ENCODE data around the gene BCR.

Gene BCR

GRCh38 chr22:23180893-23181720 is 798 bp downstream of the BCR start:
- TF ChIP-seq, protein P1, sequence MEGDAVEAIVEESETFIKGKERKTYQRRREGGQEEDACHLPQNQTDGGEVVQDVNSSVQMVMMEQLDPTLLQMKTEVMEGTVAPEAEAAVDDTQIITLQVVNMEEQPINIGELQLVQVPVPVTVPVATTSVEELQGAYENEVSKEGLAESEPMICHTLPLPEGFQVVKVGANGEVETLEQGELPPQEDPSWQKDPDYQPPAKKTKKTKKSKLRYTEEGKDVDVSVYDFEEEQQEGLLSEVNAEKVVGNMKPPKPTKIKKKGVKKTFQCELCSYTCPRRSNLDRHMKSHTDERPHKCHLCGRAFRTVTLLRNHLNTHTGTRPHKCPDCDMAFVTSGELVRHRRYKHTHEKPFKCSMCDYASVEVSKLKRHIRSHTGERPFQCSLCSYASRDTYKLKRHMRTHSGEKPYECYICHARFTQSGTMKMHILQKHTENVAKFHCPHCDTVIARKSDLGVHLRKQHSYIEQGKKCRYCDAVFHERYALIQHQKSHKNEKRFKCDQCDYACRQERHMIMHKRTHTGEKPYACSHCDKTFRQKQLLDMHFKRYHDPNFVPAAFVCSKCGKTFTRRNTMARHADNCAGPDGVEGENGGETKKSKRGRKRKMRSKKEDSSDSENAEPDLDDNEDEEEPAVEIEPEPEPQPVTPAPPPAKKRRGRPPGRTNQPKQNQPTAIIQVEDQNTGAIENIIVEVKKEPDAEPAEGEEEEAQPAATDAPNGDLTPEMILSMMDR (IDR thresholded peaks at IDR 0.05; ENCODE audit: low read depth, low read length, missing control alignments), result no peak
- no peak for DNase-seq (ENCODE audit: extremely low read depth, low read depth)
- H3K4me3 ChIP-seq (replicated peaks; ENCODE audit: low read depth, low read length), result peak overlapping the region; percentile 53

DNA sequence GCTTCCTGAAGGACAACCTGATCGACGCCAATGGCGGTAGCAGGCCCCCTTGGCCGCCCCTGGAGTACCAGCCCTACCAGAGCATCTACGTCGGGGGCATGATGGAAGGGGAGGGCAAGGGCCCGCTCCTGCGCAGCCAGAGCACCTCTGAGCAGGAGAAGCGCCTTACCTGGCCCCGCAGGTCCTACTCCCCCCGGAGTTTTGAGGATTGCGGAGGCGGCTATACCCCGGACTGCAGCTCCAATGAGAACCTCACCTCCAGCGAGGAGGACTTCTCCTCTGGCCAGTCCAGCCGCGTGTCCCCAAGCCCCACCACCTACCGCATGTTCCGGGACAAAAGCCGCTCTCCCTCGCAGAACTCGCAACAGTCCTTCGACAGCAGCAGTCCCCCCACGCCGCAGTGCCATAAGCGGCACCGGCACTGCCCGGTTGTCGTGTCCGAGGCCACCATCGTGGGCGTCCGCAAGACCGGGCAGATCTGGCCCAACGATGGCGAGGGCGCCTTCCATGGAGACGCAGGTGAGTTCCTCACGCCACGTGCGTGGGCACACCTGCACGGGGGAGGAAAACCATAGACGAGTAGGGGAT is 1.5 kb downstream of the BCR start:
- TF ChIP-seq, protein P1 (IDR thresholded peaks at IDR 0.05; ENCODE audit: low read depth, low read length, missing control alignments), result no peak
- DNase-seq (ENCODE audit: extremely low read depth, low read depth), result no peak

GRCh38 chr22:23182309-23183060 is 2.2 kb downstream of the BCR start:
- TF ChIP-seq, protein P1 (IDR thresholded peaks at IDR 0.05; ENCODE audit: low read depth, low read length, missing control alignments), result no peak
- DNase-seq (ENCODE audit: extremely low read depth, low read depth), result no peak
- peak overlapping the region; percentile 53 for H3K4me3 ChIP-seq (replicated peaks; ENCODE audit: low read depth, low read length)

More for the DNA sequence above, 1.5 kb downstream of the BCR start:
- H3K4me3 ChIP-seq (replicated peaks; ENCODE audit: low read depth, low read length), result peak overlapping the region; percentile 53

- no peak for DNase-seq (ENCODE audit: extremely low read depth, low read depth)
- H3K4me3 ChIP-seq (replicated peaks; ENCODE audit: low read depth, low read length), result peak overlapping the region; percentile 53
- TF ChIP-seq, protein P1 (IDR thresholded peaks at IDR 0.05; ENCODE audit: low read depth, low read length, missing control alignments), result no peak
Measured at GRCh38 chr22:23183061-23183698, 2.9 kb downstream of the BCR start.

- no peak for DNase-seq (ENCODE audit: extremely low read depth, low read depth)
- peak overlapping the region; percentile 53 for H3K4me3 ChIP-seq (replicated peaks; ENCODE audit: low read depth, low read length)
Measured at GRCh38 chr22:23184100-23184763, 3.9 kb downstream of the BCR start.

More at GRCh38 chr22:23184100-23184763, 3.9 kb downstream of the BCR start:
- TF ChIP-seq, protein P1 (IDR thresholded peaks at IDR 0.05; ENCODE audit: low read depth, low read length, missing control alignments), result no peak

Data from HFF-Myc (cell line).